GM19397 (cell line): ENCODE results near the gene MYH14.
"Not testable (repeated sequence)": the region's sequence is repeated elsewhere in the genome, so short reads cannot be mapped to it uniquely, and the experiment has no call there.

Experiments used
- ATAC-seq: cut with Tn5 transposase; IDR thresholded peaks from one replicate; pipeline ENCODE4 v1.9.1; 2021; ENCODE audit warnings: mild to moderate bottlenecking, moderate library complexity; ENCODE audit not compliant: unreplicated experiment

Gene MYH14

GRCh38 chr19:50223439-50223716 lies 20.0 kb downstream of the MYH14 start:
- ATAC-seq, result no peak

GRCh38 chr19:50224986-50225747 lies 21.7 kb downstream of the MYH14 start:
- no peak for ATAC-seq

- ATAC-seq, result no peak
Observed at GRCh38 chr19:50226536-50226935, 23.1 kb downstream of the MYH14 start.

DNA sequence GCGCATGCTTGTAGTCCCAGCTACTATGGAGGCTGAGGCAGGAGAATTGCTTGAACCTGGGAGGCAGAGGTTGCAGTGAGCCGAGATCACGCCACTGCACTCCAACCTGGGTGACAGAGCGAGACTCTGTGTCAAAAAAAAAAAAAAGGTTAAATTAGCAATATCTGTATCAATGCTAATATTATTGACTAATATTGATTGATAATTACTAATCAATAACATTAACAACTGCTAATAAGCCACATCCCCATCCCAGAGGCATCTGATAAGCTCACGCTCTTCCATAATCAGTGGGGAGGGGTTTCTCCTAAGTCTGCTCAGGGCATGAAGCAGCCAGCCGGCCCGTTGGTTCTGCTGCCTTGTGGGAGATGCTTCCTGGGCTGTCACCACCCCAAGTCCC lies 24.7 kb downstream of the MYH14 start:
- ATAC-seq, result not testable (repeated sequence)

GRCh38 chr19:50230379-50231351 lies 27.2 kb downstream of the MYH14 start:
- no peak for ATAC-seq

DNA sequence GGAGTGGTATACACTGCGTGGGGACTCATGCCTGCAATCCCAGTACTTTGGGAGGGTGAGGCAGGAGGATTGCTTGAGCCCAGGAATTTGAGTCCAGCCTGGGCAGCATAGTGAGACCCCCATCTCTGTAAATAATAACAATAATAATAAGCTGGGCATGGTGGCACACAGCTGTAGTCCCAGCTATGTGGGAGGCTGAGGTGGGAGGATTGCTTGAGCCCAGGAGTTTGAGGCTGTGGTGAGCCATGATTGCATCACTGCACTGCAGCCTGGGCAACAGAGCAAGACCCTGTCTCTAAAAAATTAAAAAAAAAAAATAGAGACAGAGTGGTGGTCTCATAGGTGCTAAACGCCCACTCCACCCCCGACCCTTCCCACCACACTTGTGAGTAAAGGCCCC lies 28.0 kb downstream of the MYH14 start:
- ATAC-seq, result not testable (repeated sequence)

GRCh38 chr19:50231821-50232220 lies 28.4 kb downstream of the MYH14 start:
- no peak for ATAC-seq

GRCh38 chr19:50232600-50232999 lies 29.2 kb downstream of the MYH14 start:
- no peak for ATAC-seq

- no peak for ATAC-seq
Observed at GRCh38 chr19:50233308-50233910, 30.0 kb downstream of the MYH14 start.

DNA sequence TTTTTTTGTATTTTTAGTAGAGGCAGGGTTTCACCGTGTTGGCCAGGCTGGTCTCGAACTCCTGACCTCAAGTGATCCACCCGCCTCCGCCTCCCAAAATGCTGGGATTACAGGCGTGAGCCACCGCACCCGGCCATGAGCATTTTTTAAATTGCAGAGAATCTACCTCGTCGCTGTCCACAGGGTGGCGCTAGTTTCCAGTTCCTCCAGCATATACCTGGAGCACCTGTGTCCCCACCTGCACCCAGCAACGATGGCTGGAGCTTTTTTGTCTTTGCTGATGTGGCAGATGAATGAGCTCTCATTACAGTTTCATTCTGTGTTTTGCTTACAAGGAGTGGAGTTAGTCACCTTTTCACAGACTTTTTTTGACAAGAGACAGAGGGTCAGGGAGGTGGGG lies 34.1 kb downstream of the MYH14 start:
- not testable (repeated sequence) for ATAC-seq

GRCh38 chr19:50238043-50238442 lies 34.6 kb downstream of the MYH14 start:
- no peak for ATAC-seq

- no peak for ATAC-seq
Observed at GRCh38 chr19:50239921-50240590, 36.6 kb downstream of the MYH14 start.

- no peak for ATAC-seq
Observed at GRCh38 chr19:50242581-50242980, 39.2 kb downstream of the MYH14 start.

- ATAC-seq, result no peak
Observed at GRCh38 chr19:50244695-50245094, 41.3 kb downstream of the MYH14 start.

GRCh38 chr19:50248413-50248812 lies 45.0 kb downstream of the MYH14 start:
- no peak for ATAC-seq

DNA sequence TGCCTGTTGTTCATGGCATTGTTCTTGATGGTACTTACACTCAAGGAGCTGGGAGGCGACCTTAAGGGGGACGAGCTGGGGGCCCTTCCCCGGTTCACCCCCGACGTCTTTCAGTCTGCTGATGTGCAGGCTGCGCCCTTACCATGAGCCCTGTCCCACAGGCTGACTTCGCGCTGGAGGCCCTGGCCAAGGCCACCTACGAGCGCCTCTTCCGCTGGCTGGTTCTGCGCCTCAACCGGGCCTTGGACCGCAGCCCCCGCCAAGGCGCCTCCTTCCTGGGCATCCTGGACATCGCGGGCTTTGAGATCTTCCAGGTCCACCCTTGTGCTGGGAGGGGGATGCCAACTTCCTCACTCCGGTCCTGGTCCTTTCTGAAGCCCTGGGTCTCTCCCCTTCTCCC lies 45.4 kb downstream of the MYH14 start:
- ATAC-seq, result no peak

DNA sequence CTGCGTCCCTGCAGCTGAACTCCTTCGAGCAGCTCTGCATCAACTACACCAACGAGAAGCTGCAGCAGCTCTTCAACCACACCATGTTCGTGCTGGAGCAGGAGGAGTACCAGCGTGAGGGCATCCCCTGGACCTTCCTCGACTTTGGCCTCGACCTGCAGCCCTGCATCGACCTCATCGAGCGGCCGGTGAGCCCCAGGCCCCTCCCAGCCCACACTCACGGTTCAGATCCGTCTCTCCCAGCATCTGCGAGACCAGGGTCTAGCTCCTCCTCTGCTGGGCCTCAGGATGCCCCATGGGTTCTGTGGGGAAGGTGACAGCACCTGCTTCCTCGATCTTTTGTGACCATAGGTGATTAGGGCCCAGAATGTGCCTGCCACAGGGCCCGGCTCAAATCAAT lies 46.2 kb downstream of the MYH14 start:
- ATAC-seq, result no peak

DNA sequence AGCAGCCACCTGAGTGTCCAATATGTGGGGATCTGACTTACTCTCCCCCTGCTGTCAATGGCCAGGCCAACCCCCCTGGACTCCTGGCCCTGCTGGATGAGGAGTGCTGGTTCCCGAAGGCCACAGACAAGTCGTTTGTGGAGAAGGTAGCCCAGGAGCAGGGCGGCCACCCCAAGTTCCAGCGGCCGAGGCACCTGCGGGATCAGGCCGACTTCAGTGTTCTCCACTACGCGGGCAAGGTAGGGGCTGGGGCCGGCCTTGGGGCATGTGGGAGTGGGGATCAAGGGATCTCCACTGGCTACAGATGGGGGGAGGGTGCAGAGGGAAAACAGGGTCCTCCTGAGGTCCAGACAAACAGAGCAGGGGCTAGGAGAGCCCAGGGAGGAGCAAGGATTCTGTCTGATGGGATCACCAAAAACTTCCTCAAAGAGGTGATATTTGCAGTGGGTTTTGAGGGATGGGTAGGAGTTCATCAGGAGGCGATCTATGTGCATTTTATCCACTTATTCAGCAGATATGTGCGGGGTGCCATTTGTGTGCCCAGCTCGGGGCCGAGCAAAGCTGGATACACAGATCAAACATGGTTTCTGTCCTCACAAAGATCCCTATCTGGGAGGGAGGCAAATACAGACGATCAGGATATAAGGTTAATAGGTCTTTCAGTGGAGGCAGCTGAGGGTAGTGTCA lies 47.2 kb downstream of the MYH14 start:
- ATAC-seq, result no peak

DNA sequence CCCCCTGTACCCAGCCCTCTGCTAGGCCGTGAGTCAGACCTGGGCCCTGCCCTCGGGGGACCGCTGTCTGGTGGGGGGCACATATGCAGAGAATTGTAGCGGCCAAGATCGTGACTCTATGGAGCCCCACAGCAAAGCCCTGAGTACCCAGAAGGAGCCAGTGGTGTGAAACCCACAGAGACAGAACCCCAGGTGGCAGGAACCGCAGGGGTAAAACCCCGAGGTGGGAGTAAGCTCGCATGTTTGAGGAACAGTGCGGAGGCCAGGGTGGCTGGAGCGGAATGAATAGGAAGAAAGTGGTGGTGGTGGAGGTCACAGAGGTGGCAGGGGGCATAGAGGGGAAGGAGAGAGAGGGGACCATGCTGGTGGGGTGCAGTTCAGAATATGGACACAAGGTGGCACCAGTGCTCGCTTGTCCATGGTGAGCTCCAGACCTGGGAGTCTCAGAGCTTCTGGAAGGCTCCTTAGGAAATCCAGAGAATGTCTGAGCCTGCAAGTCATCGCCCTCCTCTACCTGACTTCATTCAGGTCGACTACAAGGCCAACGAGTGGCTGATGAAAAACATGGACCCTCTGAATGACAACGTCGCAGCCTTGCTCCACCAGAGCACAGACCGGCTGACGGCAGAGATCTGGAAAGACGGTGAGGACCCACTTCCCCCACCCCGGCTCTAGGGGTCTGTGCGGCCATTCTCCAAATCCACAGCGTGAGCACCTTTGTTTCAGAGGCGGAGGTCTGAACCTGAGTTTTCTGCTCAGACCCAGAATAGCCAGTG lies 48.9 kb downstream of the MYH14 start:
- ATAC-seq, result no peak

GRCh38 chr19:50252887-50253268 lies 49.5 kb downstream of the MYH14 start:
- no peak for ATAC-seq
